ENCODE measurements around the gene TRPM2.

Gene TRPM2

DNA sequence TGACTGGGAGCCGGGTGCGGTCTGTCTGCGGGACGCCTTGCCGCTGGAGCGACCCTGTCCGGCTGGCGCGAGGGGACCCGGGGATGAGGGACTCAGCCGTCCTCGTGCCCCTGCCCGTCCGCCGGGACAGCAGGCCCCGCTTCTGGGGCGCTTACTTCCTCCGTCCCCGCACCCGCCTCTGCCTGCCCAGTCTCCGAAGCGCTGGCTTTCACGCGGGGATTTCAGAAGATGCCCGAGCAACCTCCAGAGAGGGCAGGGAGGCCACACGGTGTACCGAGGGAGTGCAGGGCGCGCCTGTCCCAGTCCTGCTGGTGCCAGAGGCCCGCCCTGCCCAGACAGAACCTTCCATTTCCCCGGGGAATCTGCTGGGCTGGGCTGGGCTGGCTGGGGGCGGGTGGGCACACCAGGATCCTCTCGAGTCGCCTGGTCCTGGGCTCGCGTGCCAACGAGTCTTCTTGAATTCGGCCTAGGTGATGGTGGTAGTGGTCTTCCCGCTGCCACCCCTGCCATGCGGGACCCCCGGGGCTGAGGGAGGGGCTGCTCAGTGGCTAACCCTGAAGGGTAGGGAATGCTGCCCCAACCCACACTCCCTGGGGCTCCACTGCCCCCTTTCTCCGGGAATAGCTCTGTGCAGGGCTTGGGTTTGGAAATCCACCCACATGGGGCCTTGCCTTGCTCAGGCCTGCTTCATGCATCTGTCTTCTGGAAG is 2.5 kb upstream of the TRPM2 start:
- TF ChIP-seq, protein P1, sequence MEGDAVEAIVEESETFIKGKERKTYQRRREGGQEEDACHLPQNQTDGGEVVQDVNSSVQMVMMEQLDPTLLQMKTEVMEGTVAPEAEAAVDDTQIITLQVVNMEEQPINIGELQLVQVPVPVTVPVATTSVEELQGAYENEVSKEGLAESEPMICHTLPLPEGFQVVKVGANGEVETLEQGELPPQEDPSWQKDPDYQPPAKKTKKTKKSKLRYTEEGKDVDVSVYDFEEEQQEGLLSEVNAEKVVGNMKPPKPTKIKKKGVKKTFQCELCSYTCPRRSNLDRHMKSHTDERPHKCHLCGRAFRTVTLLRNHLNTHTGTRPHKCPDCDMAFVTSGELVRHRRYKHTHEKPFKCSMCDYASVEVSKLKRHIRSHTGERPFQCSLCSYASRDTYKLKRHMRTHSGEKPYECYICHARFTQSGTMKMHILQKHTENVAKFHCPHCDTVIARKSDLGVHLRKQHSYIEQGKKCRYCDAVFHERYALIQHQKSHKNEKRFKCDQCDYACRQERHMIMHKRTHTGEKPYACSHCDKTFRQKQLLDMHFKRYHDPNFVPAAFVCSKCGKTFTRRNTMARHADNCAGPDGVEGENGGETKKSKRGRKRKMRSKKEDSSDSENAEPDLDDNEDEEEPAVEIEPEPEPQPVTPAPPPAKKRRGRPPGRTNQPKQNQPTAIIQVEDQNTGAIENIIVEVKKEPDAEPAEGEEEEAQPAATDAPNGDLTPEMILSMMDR (IDR thresholded peaks at IDR 0.05; ENCODE audit: low read depth, low read length), result no peak
- no peak for DNase-seq (ENCODE audit: low read depth in 2 of 2)
- H3K4me3 ChIP-seq (replicated peaks in 1 of 2; ENCODE audit: low read depth in 2 of 2, low read length in 2 of 2), result no peak overlapping the region

DNA sequence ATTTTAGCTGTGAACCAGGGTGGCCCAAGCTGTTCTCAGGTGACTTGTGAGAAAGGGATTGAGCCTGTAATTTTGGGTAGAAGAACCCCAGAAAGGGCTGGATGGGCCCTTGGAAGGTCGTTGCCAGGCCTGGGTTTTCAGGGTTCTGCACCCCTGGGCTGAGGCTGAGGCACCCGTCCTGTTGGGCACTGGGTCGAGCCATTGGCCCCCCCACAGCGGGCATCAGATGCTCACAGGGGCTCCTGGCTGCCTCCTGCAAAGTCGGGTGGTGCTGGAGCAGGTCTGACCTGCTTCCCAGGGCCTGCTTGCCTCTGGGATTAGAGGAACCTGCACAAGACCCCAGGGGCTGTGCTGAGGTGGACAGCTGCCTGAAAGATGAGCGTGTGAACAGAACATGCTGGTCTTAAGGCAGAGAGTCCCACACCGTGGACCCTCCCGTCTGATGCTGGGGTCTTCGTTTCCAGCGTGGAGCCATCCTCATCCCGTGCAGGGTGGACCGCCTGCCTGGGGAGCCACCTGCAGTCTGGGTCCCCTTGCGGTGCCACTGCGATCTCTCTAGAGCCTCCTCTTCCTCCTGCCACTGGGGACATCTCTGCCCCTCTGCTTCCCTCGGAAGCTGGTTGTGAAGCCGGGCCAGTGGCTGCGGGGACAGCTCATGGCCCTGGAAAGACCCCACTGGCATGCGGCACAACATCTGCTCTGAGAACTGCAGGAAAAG is 1.7 kb upstream of the TRPM2 start:
- TF ChIP-seq, protein P1 (IDR thresholded peaks at IDR 0.05; ENCODE audit: low read depth, low read length), result no peak
- H3K4me3 ChIP-seq (replicated peaks in 1 of 2; ENCODE audit: low read depth in 2 of 2, low read length in 2 of 2), result no peak overlapping the region
- no peak for DNase-seq (ENCODE audit: low read depth in 2 of 2)

DNA sequence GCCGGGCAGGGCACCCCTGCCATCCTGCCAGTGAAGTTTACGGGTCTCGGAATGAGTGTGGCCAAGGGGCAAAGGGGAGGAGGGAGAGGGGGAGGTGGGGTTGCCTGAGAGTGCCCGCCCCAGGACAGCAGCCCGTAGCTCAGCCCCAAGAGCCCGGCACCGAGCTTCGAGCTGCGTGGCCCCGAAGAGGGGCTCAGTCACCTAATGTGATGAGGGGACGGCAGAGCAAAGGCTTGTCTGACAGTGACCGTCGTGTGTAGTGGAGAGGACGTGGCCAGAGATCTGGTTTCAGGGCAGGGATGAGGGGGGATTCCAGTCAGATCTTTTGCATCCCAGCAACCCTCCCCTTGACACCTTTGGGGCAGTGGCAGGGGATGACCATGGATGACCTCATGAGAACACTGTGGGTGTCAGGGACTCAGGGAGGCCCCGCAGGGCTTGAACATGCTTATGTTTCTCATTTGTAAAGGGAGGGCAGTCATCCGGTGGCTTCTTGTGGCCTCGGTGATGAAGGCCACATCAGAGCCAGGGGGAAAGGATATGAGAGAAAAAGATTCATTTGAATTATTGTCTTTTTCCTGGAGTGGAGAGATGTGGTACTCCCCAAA is 1.1 kb upstream of the TRPM2 start:
- TF ChIP-seq, protein P1 (IDR thresholded peaks at IDR 0.05; ENCODE audit: low read depth, low read length), result no peak
- no peak overlapping the region for H3K4me3 ChIP-seq (replicated peaks in 1 of 2; ENCODE audit: low read depth in 2 of 2, low read length in 2 of 2)
- no peak for DNase-seq (ENCODE audit: low read depth in 2 of 2)

DNA sequence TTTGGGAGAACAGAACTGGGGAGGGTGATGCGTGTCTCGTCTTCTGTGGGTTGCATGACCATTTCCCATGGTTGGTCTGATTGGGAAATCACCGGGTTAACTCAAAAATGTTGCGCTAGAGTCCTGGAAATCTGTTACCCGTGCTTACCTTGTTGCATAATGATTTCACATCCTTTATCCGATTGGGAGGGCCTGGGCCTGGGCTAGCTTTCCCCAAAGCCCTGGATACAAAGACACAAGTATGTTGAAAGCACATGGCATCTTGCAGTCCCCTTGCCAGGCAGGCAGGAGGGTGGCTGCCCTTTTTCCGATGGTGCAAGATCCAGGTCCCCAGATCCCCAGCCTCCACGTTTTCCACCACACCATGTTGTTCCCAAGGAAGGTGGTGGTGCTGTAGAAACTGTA is 582 bp downstream of the TRPM2 start:
- peak in 1 of 2 donors; percentile 35 for DNase-seq (ENCODE audit: low read depth in 2 of 2)
- no peak overlapping the region for H3K4me3 ChIP-seq (replicated peaks in 1 of 2; ENCODE audit: low read depth in 2 of 2, low read length in 2 of 2)
- TF ChIP-seq, protein P1 (IDR thresholded peaks at IDR 0.05; ENCODE audit: low read depth, low read length), result no peak

DNA sequence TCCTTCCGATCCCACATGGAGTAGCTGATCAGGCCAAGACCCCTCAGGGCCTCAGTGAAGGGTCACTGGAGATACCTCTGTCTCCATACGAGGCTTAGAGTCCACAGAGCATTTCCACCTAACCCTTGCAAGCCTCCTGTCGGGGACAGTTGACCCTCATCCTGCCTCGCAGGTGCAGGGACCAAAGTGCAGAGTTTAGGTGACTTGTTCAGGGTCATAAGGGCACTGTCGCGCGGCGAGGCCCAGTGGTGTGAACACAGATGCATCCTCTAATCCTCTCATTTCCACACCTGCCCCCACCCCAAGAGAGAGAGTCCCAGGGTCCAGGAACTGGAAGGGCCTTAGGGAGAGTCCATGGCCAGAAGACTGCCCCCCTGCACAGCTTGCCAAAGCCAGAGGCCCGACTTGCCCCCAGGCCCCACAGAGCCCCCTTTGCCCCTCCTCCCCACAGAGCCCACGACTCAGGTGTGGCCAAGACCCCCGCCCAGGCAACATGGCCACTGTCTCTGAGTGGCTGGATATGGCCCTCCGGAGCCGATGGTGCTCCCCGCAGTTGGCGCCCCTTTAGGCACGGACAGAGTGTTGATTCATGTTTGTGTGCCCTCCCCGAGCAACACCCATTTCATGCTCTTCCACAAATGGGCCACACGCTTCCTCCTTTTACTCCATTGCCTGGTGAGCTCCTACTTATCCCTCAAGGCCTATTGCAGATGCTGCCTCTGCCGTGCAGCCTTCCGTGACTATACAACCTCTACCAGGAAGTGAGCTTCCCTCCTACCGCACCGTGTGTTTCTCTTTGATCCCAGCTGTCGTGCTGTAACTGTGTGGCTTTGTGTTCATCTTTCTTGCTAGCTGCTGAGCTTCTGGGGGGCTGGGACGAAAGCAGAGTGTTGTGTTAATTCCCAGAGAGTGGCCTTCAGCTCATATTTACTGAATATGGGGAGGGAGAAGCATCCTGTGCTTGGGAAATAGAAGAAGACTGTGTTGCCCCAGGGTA is 1.7 kb downstream of the TRPM2 start:
- no peak overlapping the region for H3K4me3 ChIP-seq (replicated peaks in 1 of 2; ENCODE audit: low read depth in 2 of 2, low read length in 2 of 2)
- TF ChIP-seq, protein P1 (IDR thresholded peaks at IDR 0.05; ENCODE audit: low read depth, low read length), result no peak
- no peak for DNase-seq (ENCODE audit: low read depth in 2 of 2)

DNA sequence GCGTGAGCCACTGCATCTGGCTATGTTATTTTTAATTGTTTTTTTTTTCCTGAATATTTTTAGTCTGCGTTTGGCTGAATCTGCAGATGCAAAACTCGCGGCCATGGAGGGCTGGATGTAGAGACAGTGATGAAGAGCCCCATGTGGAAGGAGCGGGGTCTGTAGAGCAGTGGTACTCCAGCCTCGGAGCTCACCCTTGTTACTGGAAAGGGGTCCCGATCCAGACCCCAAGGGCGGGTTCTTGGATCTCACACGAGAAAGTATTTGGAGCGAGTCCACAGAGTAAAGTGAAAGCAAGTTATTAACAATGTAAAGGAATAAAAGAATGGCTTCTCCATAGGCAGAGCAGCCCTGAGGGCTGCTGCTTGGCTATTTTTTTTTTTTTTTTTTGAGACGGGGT is 2.7 kb downstream of the TRPM2 start:
- TF ChIP-seq, protein P1 (IDR thresholded peaks at IDR 0.05; ENCODE audit: low read depth, low read length), result no peak
- H3K4me3 ChIP-seq (replicated peaks in 1 of 2; ENCODE audit: low read depth in 2 of 2, low read length in 2 of 2), result no peak overlapping the region
- no peak for DNase-seq (ENCODE audit: low read depth in 2 of 2)
